ENCODE results near the gene KCNJ9.

GRCh38 chr1:160053548-160054365 lies 27.6 kb upstream of the KCNJ9 start:
- no peak for TF ChIP-seq CTCF (IDR thresholded peaks at IDR 0.05)
- no peak for TF ChIP-seq POLR2A (IDR thresholded peaks at IDR 0.05)
